NCI-H748 treated with DMSO at 0.1 percent for 48 hours (cell line): Measurements from ENCODE around the gene LRRC8B.
"Not testable (repeated sequence)": the region's sequence is repeated elsewhere in the genome, so short reads cannot be mapped to it uniquely, and the experiment has no call there.

Experiments used
- DNase-seq: peaks from one replicate; lab custom pipeline; 2025; lab: John Stamatoyannopoulos, UW

LRRC8B gene

GRCh38 chr1:89584211-89584610 is 59.6 kb downstream of the LRRC8B start:
- DNase-seq, result no peak

GRCh38 chr1:89584781-89585180 is 60.2 kb downstream of the LRRC8B start:
- DNase-seq, result no peak

- DNase-seq, result no peak
Measured at GRCh38 chr1:89587729-89588161, 63.1 kb downstream of the LRRC8B start.

- DNase-seq, result no peak
Measured at GRCh38 chr1:89588480-89588879, 63.9 kb downstream of the LRRC8B start.

- no peak for DNase-seq
Measured at GRCh38 chr1:89589515-89589914, 64.9 kb downstream of the LRRC8B start.

GRCh38 chr1:89590341-89591080 is 65.9 kb downstream of the LRRC8B start:
- no peak for DNase-seq

- not testable (repeated sequence) for DNase-seq
Measured at GRCh38 chr1:89592861-89593302, 68.3 kb downstream of the LRRC8B start.

- DNase-seq, result no peak
Measured at GRCh38 chr1:89594096-89594740, 69.6 kb downstream of the LRRC8B start.

GRCh38 chr1:89596698-89597097 is 72.1 kb downstream of the LRRC8B start:
- DNase-seq, result no peak

GRCh38 chr1:89598450-89599331 is 74.1 kb downstream of the LRRC8B start:
- DNase-seq, result no peak

GRCh38 chr1:89599332-89599630 is 74.7 kb downstream of the LRRC8B start:
- no peak for DNase-seq

- no peak for DNase-seq
Measured at GRCh38 chr1:89600451-89601224, 76.0 kb downstream of the LRRC8B start.

- DNase-seq, result no peak
Measured at GRCh38 chr1:89602871-89603404, 78.3 kb downstream of the LRRC8B start.

GRCh38 chr1:89603651-89604413 is 79.2 kb downstream of the LRRC8B start:
- DNase-seq, result no peak

GRCh38 chr1:89604414-89604735 is 79.7 kb downstream of the LRRC8B start:
- DNase-seq, result no peak

- no peak for DNase-seq
Measured at GRCh38 chr1:89605692-89606091, 81.1 kb downstream of the LRRC8B start.

- no peak for DNase-seq
Measured at GRCh38 chr1:89606227-89606980, 81.8 kb downstream of the LRRC8B start.

GRCh38 chr1:89607156-89607555 is 82.5 kb downstream of the LRRC8B start:
- DNase-seq, result no peak

- DNase-seq, result no peak
Measured at GRCh38 chr1:89607586-89608318, 83.1 kb downstream of the LRRC8B start.
